Measurements from ENCODE around the gene PLEKHM2.

PLEKHM2 gene

DNA sequence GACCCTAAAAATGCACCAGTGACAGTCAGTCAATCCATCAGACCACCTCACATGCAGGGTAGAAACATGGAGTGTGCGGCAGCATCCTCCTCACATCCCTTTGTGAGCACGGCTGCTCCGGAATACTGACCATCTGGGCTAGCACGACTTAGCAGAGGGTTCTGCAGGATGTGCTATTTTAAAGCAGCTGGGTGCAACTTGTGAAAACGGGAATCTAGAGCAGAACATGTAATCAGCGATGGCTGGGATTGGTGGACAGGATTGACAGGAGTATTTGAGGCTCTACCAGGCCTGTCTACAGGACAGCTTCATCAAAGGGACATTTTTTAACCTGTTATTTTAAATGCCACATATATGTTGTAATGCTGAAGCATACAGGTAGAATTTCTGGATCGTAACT is 16.8 kb upstream of the PLEKHM2 start:
- no peak overlapping the region for H4K91ac ChIP-seq (ENCODE audit: low read depth, low read length, poor library complexity)
- H2BK120ac ChIP-seq (ENCODE audit: low read depth, low read length), result no peak overlapping the region
- H2BK5ac ChIP-seq (ENCODE audit: low read length), result no peak overlapping the region
- H3K27ac ChIP-seq (replicated peaks; ENCODE audit: low read length), result no peak overlapping the region
- no peak overlapping the region for H3K4me3 ChIP-seq (ENCODE audit: low read length in 2 of 2)
- H2BK15ac ChIP-seq (ENCODE audit: low read length), result no peak overlapping the region
- no peak overlapping the region for H2BK12ac ChIP-seq (ENCODE audit: low read length)
- no peak overlapping the region for H3K18ac ChIP-seq (ENCODE audit: low read length)
- no peak overlapping the region for H3K4ac ChIP-seq (ENCODE audit: low read length)
- H3K27me3 ChIP-seq (ENCODE audit: control insufficient read depth in 3 of 3, insufficient read depth in 3 of 3, low read depth in 1 of 3, low read length in 3 of 3), result no peaks in the 10 kb centered on the region
- H3K14ac ChIP-seq (ENCODE audit: low read length), result no peak overlapping the region
- H4K8ac ChIP-seq (ENCODE audit: low read depth, low read length), result no peak overlapping the region
- no peak overlapping the region for H3K9ac ChIP-seq (ENCODE audit: low read depth, low read length, poor library complexity)
- H2AK5ac ChIP-seq (ENCODE audit: low read depth, low read length), result no peak overlapping the region
- no peak overlapping the region for H3K23ac ChIP-seq (ENCODE audit: low read depth, low read length, poor library complexity)
- H3K4me2 ChIP-seq (ENCODE audit: insufficient read depth, low read length, poor library complexity, severe bottlenecking), result no peak overlapping the region
- H3K9me3 ChIP-seq (replicated peaks in 1 of 2; ENCODE audit: control insufficient read depth in 2 of 2, insufficient read depth in 1 of 2, low read depth in 1 of 2, low read length in 2 of 2), result no peaks in the 10 kb centered on the region
- H2AFZ ChIP-seq (ENCODE audit: low read length), result no peak overlapping the region
- WGBS, 2 donors (ENCODE audit: extremely low coverage in 2 of 2, insufficient read length in 2 of 2, insufficient replicate concordance in 1 of 2), result no CpG with 5 or more reads among the region's 7 CpGs
- no peak for DNase-seq (ENCODE audit: low spot score)
- no peaks in the 10 kb centered on the region for H3K4me1 ChIP-seq (ENCODE audit: control insufficient read depth in 2 of 2, insufficient read depth in 1 of 2, low read depth in 1 of 2, low read length in 2 of 2)
- no peaks in the 10 kb centered on the region for H3K79me1 ChIP-seq (ENCODE audit: low read depth, low read length)
- peaks cover 2 to 10% of the 10 kb centered on the region in 2 donors for H3K36me3 ChIP-seq (replicated peaks in 1 of 2; ENCODE audit: control insufficient read depth in 2 of 2, insufficient read depth in 2 of 2, low read length in 2 of 2)

DNA sequence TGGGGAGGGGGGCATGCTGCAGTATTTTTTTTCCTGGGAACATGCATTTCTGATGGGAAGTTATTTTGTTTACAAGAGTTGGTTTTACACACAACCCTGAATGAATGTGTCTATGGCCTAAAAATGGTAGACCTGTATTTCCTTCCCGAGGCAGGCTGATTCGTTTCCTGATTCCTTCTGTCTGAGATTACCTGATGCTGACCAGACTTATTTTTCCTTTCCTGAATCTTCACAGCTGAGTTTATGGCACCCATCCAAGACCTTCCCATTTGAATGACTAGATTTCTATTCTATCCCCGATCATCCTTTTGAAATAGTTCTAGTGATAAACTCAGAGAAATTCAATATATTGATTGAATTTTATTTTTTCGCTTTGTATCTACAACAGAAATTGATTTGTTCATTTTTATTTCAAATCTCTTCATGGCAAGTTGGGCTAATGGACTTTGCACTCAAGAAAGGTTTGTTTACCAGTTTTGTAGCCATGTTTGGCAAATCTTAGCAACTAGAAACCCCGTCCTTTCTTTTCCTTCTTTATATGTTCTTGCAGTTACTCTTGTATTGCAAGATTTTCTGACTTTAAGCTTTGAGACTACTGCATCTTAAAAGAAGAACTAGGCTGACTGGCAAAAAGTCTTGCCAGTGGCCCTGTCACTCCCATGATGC is 15.9 kb upstream of the PLEKHM2 start:
- Histone ChIP-seq H3K23ac (ENCODE audit: low read depth, low read length, poor library complexity) (no peak overlapping the region), H4K8ac (ENCODE audit: low read depth, low read length) (no peak overlapping the region), H3K36me3 (replicated peaks in 1 of 2; ENCODE audit: control insufficient read depth in 2 of 2, insufficient read depth in 2 of 2, low read length in 2 of 2) (peaks cover 2 to 3% of the 10 kb centered on the region in 2 donors), H3K4me1 (ENCODE audit: control insufficient read depth in 2 of 2, insufficient read depth in 1 of 2, low read depth in 1 of 2, low read length in 2 of 2) (no peaks in the 10 kb centered on the region), H2BK12ac (ENCODE audit: low read length) (no peak overlapping the region), H3K18ac (ENCODE audit: low read length) (no peak overlapping the region), H3K14ac (ENCODE audit: low read length) (no peak overlapping the region), H2BK120ac (ENCODE audit: low read depth, low read length) (no peak overlapping the region), H2BK15ac (ENCODE audit: low read length) (no peak overlapping the region), H4K91ac (ENCODE audit: low read depth, low read length, poor library complexity) (no peak overlapping the region), H3K9ac (ENCODE audit: low read depth, low read length, poor library complexity) (no peak overlapping the region), H3K4me2 (ENCODE audit: insufficient read depth, low read length, poor library complexity, severe bottlenecking) (no peak overlapping the region), H2BK5ac (ENCODE audit: low read length) (no peak overlapping the region), H2AFZ (ENCODE audit: low read length) (no peak overlapping the region), H2AK5ac (ENCODE audit: low read depth, low read length) (no peak overlapping the region), H3K27ac (replicated peaks; ENCODE audit: low read length) (no peak overlapping the region), H3K4me3 (ENCODE audit: low read length in 2 of 2) (no peak overlapping the region), H3K9me3 (replicated peaks in 1 of 2; ENCODE audit: control insufficient read depth in 2 of 2, insufficient read depth in 1 of 2, low read depth in 1 of 2, low read length in 2 of 2) (no peaks in the 10 kb centered on the region), H3K27me3 (ENCODE audit: control insufficient read depth in 3 of 3, insufficient read depth in 3 of 3, low read depth in 1 of 3, low read length in 3 of 3) (no peaks in the 10 kb centered on the region), H3K79me1 (ENCODE audit: low read depth, low read length) (no peaks in the 10 kb centered on the region), H3K4ac (ENCODE audit: low read length) (no peak overlapping the region)
- no CpG with 5 or more reads among the region's 5 CpGs for WGBS, 2 donors (ENCODE audit: extremely low coverage in 2 of 2, insufficient read length in 2 of 2, insufficient replicate concordance in 1 of 2)
- no peak for DNase-seq (ENCODE audit: low spot score)

DNA sequence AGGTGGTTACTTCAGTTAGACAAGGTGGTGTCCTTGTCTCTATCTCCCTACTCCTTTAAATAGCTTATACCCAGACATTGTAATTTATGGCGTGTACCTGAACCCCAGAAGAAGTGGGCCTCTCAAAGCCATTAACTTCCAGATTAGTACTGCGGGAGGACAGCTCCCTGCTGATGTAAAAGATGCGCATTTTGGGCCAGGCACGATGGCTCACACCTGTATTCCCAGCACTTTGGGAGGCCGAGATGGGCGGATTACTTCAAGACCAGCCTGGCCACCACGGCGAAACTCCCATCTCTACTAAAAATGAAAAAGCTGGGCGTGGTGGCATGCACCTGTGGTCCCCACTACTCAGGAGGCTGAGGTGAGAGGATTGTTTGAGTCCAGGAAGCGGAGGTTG is 15.0 kb upstream of the PLEKHM2 start:
- Histone ChIP-seq H3K4me2 (ENCODE audit: insufficient read depth, low read length, poor library complexity, severe bottlenecking) (no peak overlapping the region), H3K23ac (ENCODE audit: low read depth, low read length, poor library complexity) (no peak overlapping the region), H3K27me3 (ENCODE audit: control insufficient read depth in 3 of 3, insufficient read depth in 3 of 3, low read depth in 1 of 3, low read length in 3 of 3) (no peaks in the 10 kb centered on the region), H2BK120ac (ENCODE audit: low read depth, low read length) (no peak overlapping the region), H2AFZ (ENCODE audit: low read length) (no peak overlapping the region), H3K79me1 (ENCODE audit: low read depth, low read length) (no peaks in the 10 kb centered on the region), H2BK5ac (ENCODE audit: low read length) (no peak overlapping the region), H3K36me3 (replicated peaks in 1 of 2; ENCODE audit: control insufficient read depth in 2 of 2, insufficient read depth in 2 of 2, low read length in 2 of 2) (peaks cover 0 to 2% of the 10 kb centered on the region in 2 donors), H3K9me3 (replicated peaks in 1 of 2; ENCODE audit: control insufficient read depth in 2 of 2, insufficient read depth in 1 of 2, low read depth in 1 of 2, low read length in 2 of 2) (no peaks in the 10 kb centered on the region), H3K27ac (replicated peaks; ENCODE audit: low read length) (no peak overlapping the region), H3K14ac (ENCODE audit: low read length) (no peak overlapping the region), H3K9ac (ENCODE audit: low read depth, low read length, poor library complexity) (no peak overlapping the region), H4K8ac (ENCODE audit: low read depth, low read length) (no peak overlapping the region), H3K4me1 (ENCODE audit: control insufficient read depth in 2 of 2, insufficient read depth in 1 of 2, low read depth in 1 of 2, low read length in 2 of 2) (no peaks in the 10 kb centered on the region), H3K4me3 (ENCODE audit: low read length in 2 of 2) (peak overlapping the region in 1 of 2 donors; percentile 56), H2BK15ac (ENCODE audit: low read length) (no peak overlapping the region), H2AK5ac (ENCODE audit: low read depth, low read length) (no peak overlapping the region), H3K18ac (ENCODE audit: low read length) (no peak overlapping the region), H3K4ac (ENCODE audit: low read length) (no peak overlapping the region), H4K91ac (ENCODE audit: low read depth, low read length, poor library complexity) (no peak overlapping the region), H2BK12ac (ENCODE audit: low read length) (no peak overlapping the region)
- WGBS, 2 donors (ENCODE audit: extremely low coverage in 2 of 2, insufficient read length in 2 of 2, insufficient replicate concordance in 1 of 2), result no CpG with 5 or more reads among the region's 10 CpGs
- DNase-seq (ENCODE audit: low spot score), result no peak

DNA sequence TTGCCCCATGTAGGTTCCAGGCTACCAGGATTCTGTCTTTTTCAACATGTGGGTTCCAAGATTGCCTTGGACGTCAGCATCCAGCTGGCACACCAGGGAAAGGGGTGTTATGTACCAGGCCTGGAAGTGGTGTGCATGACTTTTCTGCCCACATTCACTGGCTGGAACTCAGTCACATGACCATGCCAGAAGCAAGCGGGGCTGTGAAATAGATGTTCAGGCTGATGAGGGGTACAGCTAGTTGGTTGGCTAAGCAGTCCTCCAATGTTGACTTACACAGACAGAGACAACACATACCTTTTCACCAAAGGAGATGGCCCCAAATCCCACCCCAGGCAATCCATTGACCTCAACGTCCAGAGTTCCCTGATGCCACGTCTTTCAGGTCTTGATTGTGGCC is 14.3 kb upstream of the PLEKHM2 start:
- Histone ChIP-seq H2AFZ (ENCODE audit: low read length) (no peak overlapping the region), H3K18ac (ENCODE audit: low read length) (no peak overlapping the region), H3K14ac (ENCODE audit: low read length) (no peak overlapping the region), H2BK5ac (ENCODE audit: low read length) (no peak overlapping the region), H3K27me3 (ENCODE audit: control insufficient read depth in 3 of 3, insufficient read depth in 3 of 3, low read depth in 1 of 3, low read length in 3 of 3) (no peaks in the 10 kb centered on the region), H2BK120ac (ENCODE audit: low read depth, low read length) (no peak overlapping the region), H4K8ac (ENCODE audit: low read depth, low read length) (no peak overlapping the region), H2AK5ac (ENCODE audit: low read depth, low read length) (no peak overlapping the region), H3K23ac (ENCODE audit: low read depth, low read length, poor library complexity) (no peak overlapping the region), H3K4me3 (ENCODE audit: low read length in 2 of 2) (no peak overlapping the region), H2BK12ac (ENCODE audit: low read length) (no peak overlapping the region), H3K27ac (replicated peaks; ENCODE audit: low read length) (no peak overlapping the region), H3K9ac (ENCODE audit: low read depth, low read length, poor library complexity) (no peak overlapping the region), H3K4me1 (ENCODE audit: control insufficient read depth in 2 of 2, insufficient read depth in 1 of 2, low read depth in 1 of 2, low read length in 2 of 2) (no peaks in the 10 kb centered on the region), H3K36me3 (replicated peaks in 1 of 2; ENCODE audit: control insufficient read depth in 2 of 2, insufficient read depth in 2 of 2, low read length in 2 of 2) (no peaks in the 10 kb centered on the region), H3K79me1 (ENCODE audit: low read depth, low read length) (no peaks in the 10 kb centered on the region), H2BK15ac (ENCODE audit: low read length) (no peak overlapping the region), H3K9me3 (replicated peaks in 1 of 2; ENCODE audit: control insufficient read depth in 2 of 2, insufficient read depth in 1 of 2, low read depth in 1 of 2, low read length in 2 of 2) (no peaks in the 10 kb centered on the region), H3K4me2 (ENCODE audit: insufficient read depth, low read length, poor library complexity, severe bottlenecking) (no peak overlapping the region), H4K91ac (ENCODE audit: low read depth, low read length, poor library complexity) (no peak overlapping the region), H3K4ac (ENCODE audit: low read length) (no peak overlapping the region)
- no CpG with 5 or more reads among the region's 4 CpGs for WGBS, 2 donors (ENCODE audit: extremely low coverage in 2 of 2, insufficient read length in 2 of 2, insufficient replicate concordance in 1 of 2)
- DNase-seq (ENCODE audit: low spot score), result no peak
